PFSK-1 (cell line): Measurements from ENCODE around the gene FAM53A.

Experiments
- POLR2AphosphoS5 ChIP-seq: IDR thresholded peaks from 2 replicates; pipeline ENCODE4 v1.6.1; 2012; ENCODE audit warnings: low read depth, mild to moderate bottlenecking, control low read depth, low read length, moderate library complexity
- SIN3A ChIP-seq: IDR thresholded peaks from 2 replicates; pipeline ENCODE4 v1.6.1; 2012; ENCODE audit warnings: mild to moderate bottlenecking, low read length, moderate library complexity, borderline replicate concordance; ENCODE audit not compliant: insufficient read depth
- TAF1 ChIP-seq: IDR thresholded peaks from 2 replicates; pipeline ENCODE4 v1.6.1; 2012; ENCODE audit warnings: low read length, control low read depth, borderline replicate concordance; ENCODE audit not compliant: insufficient read depth

GRCh38 chr4:1676605-1677525 lies 7.2 kb downstream of the FAM53A start:
- no peak for TF ChIP-seq TAF1
- TF ChIP-seq SIN3A = no peak
- TF ChIP-seq POLR2AphosphoS5 = no peak
